Measurements from ENCODE around the gene CNPY1.
"Not testable (repeated sequence)": the region's sequence is repeated elsewhere in the genome, so short reads cannot be mapped to it uniquely, and the experiment has no call there.

CNPY1 gene

DNA sequence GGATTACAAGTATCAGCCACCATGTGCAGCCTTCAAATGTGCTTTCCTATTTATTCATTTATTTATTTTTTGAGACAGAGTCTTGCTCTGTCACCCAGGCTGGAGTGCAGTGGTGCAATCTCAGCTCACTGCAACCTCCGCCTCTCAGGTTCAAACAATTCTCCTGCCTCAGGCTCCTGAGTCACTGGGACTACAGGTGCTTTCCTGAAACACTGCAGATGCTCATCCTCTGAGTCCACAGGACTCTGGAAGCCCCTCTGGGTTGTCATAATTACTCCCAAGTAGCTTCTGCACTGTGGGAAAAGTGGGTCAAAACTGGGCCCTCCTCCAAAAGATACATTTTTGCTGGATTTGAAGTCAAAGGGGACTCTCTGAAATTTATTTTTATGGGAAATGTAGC is at the start of gene CNPY1:
Gene CNPY1, minus strand, starts transcription at position 111 of the 400 bp plus-strand sequence. CDS start 630 bp downstream, outside the sequence.
- DNase-seq (ENCODE audit: low spot score): not testable (repeated sequence)

DNA sequence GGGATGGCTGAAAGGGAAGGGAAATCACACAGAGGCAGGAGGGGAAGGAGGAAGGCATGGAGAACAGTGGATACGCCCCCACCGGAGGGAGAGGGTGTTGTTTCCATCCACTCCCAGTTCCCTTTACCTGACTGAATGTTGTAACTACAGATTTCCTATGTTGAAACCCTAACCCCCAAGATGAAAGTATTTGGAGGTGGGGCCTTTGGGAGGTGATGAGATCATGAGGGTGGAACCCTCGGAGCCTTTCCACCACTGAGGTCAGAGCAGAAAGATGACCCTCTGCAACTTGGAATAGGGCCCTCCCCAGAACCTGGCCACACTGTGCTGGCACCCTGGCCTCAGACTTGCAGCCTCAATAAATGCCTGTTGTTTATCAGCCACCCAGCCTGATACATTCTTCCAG is 48.6 kb upstream of the CNPY1 start:
- no peak for DNase-seq (ENCODE audit: low spot score)

DNA sequence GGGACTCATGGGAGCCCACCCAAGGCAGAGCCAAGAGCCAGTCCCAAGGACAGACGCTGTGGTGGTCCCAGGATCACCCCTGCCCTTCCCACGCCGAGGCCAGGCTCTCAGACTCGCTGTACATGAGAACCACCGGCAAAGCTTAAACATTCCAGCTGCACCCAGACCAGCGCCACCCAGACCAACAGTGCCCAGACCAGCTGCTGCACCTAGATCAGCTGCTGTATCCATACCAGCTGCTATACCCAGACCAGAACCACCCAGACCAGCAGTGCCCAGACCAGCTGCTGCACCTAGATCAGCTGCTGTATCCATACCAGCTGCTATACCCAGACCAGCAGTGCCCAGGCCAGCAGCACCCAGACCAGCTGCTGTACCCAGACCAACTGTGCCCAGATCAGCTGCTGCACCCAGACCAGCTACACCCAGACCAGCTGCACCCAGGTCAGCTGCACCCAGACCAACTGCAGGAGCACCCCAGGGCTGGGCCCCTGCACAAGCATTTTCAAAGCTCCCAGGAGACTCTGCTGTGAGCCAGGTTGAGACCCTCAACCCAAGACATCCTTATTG is 47.9 kb upstream of the CNPY1 start:
- no peak for DNase-seq (ENCODE audit: low spot score)

DNA sequence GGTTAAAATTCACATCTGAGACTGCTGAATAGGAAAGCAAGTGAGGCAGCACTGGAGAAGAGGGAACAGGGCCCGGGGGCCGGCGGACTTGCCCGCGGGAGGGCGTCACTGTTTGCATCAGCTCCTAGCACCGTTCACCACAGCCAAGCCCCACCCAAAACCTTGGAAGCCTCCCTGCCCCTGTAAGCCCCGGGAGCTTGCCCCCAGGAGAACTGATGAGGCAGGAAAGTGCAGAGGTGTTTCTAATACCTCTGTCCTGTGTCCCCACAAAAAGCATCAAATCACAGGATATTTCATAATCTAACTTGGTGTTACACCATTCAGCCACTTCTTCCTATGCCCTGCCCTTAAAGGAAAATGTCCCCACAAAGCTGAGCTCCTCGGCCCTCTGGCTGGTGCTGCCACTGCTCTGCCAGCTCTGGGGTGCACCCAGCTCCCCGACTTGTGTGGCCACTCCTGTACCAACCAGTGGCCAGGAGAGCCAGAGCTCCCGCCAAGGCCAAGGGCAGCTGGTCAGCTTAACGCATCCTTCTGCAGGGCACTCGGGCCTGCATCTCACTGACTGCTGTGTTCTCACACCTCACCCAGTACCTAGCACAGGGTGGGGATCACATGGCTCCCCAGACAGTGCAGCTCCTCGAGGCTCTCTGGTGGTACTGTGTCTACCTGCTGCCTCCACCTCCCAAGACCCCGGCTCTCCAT is 47.3 kb upstream of the CNPY1 start:
- DNase-seq (ENCODE audit: low spot score): no peak

DNA sequence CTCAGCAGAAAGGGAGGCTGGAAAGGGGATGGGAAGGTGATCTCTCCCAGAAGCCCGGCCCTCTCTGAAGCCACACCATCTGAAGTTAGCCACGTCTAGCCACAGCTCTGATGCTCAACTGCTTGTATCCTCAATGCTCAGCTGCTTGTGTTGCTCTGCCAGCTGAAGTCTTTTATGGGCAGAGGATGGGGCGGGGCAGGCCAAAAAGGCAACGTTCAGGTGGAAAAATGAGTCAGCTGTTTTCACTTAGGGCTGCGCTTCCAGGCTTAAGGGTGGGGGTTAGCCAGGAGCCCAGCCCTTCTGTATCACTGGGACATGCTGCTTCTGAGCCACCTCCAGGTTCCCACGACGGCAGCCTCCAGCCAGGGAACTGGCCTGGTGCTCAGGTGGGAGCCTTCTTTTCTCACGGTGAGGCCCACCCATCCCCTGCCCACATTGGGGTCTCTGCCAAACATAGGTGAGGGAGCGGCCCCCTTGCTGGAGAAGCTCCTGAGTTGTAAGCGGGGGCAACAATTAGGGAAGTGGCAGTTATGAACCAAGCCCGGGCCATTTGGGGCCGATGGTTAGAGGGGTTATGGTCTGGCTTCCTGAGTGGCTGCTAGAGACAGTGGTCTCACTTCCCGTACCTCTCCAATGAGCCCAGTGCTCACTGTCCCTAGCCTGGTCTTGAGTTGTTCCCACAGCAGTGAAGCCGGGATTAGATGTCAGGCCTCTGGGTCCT is 44.9 kb upstream of the CNPY1 start:
- DNase-seq (ENCODE audit: low spot score): no peak

DNA sequence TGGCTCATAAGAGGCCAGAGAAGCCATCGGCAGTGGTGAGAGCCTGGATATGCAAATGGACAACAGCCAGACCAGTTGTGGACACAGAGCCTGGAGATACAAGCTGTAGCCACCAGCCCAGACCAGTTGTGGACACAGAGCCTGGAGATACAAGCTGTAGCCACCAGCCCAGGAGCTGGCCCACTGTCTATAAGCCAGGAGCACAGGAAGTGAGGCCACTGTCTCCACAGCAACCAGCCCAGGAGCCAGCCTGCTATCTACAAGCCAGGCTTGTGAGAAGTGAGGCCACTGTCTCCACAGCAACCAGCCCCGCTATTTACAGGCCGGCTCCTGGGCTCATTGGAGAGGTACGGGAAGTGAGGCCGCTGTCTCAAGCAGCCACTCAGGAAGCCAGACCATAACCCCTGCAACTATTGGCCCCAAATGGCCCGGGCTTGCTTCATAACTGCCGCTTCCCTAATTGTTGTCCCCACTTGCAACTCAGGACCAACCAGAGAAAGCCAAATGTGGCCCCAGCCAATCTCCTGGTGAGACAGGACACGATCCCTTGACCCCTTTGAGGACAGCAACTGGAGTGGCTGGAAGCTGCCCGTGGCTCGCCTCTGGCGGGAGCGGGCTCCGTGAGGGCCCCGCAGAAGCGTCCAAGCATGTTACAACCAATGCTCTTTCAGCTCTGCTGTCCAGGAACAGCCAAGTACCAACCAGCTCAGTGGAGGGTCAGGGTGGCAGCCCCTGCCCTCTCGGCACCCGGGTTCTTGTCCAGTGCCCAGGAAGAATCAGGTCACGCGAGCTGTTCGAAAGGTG is 44.1 kb upstream of the CNPY1 start:
- DNase-seq (ENCODE audit: low spot score): no peak

DNA sequence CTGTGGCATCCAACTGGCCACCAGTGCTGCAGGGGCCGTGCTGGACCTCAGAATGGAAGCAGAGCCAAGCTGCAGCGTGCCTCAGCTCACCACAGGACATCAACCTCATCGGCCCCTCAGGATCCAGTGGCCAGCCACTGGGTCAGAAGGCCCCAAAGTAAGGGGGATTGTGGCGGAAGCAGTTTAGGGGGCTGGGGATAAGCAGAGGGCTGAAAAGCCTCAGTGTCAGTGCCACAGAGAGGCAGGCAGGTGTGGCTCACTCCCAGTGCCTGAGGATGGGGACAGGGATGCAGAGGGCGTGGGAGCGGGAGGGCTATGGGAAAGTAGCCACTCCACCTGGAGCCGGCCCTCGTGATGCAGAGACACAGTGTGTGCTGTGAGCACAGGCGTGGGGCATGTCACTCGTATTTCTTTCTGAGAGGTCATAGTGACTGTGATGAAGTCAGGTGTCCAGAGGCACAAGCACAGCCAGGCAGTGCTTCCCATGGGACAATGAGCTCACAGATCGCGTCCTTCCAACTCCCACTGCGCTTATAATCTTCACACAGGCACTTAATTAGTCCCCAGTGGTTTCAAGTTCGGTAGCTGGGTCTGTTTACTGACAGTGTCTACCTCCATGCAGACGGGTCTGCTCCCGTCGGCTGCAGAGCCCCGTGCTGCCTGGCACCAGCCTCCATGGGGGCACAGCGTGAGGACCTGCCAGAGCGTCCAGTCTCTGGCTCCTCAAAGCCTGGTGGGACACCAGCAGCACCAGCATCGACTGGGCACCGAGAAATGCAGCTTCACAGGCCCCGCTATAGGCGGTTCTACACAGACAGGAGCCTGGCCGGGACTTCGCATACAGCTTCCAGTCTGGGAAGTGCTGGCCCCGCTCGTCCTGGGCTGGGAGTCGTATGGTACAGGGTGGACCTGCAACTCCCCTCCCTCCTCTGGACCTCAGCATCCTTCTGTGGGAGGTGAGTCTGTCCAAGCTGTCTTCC is 42.9 kb upstream of the CNPY1 start:
- no peak for DNase-seq (ENCODE audit: low spot score)

DNA sequence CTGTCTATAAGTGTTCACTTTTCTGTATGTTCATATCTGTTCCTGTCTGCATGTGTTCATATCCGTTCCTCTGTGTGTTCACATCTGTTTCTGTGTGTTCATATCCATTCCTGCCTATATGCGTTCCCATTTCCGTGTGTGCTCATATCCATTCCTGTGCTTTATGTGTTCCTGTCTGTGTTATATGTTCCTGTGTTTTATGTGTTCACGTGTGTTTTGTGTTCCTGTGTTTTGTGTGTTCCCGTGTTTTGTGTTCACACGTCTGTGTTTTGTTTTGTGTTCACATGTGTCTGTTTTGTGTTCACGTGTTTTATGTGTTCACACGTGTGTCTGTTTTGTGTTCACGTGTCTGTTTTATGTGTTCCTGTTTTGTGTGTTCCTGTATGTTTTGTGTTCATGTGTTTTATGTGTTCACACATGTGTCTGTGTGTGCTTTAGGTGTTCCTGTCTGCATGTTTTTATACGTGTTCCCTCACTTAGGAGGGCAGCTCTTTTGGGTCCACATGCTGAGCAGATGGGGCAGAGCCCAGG is 42.2 kb upstream of the CNPY1 start:
- no peak for DNase-seq (ENCODE audit: low spot score)

DNA sequence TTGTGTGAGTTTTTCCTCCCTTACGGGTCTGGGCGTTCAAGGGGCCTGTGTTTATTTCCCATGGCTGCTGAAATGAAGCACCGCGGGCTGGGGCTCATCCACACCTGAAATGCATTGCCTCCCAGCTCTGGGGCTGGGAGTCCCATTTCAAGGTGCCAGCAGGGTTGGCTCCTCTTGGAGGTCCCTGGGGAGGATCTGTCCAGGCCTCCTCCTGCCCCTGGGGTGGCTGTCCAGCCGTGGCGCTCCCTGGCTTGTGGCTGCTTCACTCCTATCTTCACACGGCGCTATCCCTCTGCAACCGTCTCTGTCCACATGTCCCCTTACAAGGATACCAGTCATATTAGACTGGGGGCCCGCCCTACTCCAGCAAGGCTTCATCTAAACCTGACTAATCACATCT is 41.1 kb upstream of the CNPY1 start:
- DNase-seq (ENCODE audit: low spot score): no peak

DNA sequence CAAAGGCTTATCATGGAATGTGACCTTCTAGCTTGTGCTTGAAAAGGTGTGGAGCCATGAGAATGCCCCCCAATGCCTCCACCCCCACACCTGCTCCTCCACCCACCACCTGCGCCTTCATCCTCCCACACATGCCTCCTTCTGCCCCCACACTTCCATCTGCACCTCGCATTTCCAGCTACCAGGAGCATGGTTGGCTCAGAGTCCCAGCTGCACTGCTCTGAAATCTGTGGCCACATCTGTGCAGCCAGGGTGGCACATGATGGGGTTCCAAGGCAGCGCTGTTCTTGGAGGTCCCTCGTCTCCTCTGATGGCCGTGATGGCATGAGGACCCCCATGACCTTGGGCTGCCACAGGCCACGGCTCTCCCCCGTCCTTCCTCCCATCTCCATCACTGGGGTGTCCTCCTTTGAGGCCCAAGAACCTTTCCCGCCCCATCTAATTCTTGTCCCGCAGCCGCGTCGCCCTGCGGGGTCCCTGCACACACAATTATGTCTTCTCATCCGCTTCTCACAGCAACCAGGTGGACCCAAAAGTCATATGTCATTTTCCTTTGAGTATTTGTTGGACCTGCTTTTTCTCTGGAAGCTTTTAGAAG is 40.6 kb upstream of the CNPY1 start:
- no peak for DNase-seq (ENCODE audit: low spot score)

DNA sequence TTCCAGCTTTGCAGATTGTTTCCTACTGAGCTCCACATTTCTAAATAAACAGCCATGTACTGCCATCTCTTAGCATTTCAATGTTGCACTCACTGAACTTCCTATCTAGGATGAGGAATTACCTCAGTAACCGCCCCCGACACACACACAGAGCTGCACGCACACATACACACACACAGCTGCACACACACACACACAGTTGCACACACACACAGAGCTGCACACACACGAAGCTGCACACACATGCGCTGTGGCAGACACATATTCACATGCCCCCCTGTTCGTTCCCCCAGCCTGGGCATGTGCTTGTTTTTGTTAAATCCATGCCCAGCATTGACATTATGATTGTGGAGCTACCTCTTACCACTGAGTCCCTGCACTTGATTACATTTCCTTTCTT is 39.6 kb upstream of the CNPY1 start:
- DNase-seq (ENCODE audit: low spot score): no peak

DNA sequence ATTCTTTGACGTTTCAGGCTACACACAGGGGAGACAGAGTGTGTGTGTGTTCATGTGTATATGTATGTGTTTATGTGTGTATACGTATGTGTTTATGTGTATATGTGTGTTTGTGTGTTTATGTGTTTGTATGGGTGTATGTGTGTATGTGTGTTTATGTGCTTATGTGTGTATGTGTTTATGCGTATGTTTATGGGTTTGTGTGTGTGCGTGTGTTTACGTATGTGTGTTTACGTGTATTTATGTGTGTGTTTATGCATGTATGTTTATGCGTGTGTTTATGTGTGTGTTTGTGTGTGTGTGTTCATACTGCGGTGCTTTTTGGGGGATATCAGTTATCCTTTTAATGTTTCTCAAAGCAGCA is 39.2 kb upstream of the CNPY1 start:
- no peak for DNase-seq (ENCODE audit: low spot score)

DNA sequence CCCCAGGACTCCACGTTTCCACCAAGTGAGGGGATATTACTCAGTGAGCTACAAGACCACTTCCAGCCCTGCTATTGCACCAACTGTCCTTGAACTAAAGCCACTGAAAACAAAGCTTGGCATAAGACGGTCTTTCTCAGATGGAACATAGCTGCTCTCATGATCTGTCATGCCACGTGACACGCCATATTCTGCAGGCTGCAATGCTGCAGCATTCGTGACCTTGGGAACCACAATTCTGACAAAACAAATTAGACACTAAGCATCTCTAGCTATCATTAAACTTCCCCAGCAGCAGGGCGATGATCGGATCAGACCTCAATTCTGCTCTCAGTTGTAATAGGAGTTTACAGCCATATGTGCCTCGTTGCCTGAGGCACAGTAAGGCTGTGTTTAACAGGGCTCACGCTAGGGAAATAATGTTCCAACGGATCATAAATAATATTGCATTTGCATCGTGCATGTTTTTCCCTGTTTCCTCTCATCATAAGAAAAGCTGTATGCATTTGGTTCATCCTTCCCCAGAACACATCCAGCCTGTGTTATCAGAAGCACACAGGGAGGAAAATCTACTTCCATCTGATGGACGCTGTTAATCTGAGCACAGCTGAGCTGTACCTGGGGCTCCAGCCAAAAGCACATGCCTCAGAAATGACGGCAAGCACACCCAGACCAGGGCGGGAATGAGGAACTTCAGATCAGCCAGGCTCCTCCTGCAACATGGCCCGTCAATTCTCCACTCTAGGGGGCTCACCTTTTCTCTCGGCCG is 38.6 kb upstream of the CNPY1 start:
- no peak for DNase-seq (ENCODE audit: low spot score)

DNA sequence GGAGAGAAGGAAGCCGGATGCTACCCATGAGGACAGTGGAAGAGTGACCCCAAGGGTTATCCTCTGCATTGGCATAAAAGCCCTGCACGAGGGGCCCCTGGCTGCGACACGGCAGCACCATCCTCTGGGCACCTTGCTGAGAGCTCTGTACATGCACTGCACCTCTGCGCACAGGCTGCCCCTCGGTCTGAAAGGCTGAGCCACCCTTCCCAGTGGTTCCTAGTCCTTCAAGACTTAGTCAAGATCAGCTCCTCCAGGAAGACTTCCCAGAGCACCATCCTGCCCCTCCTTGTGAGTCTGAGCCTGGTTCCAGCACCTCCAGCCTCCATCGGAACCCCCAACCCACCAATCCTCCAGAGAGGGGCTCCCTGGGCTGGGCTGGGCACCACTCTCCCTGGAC is 37.9 kb upstream of the CNPY1 start:
- no peak for DNase-seq (ENCODE audit: low spot score)

DNA sequence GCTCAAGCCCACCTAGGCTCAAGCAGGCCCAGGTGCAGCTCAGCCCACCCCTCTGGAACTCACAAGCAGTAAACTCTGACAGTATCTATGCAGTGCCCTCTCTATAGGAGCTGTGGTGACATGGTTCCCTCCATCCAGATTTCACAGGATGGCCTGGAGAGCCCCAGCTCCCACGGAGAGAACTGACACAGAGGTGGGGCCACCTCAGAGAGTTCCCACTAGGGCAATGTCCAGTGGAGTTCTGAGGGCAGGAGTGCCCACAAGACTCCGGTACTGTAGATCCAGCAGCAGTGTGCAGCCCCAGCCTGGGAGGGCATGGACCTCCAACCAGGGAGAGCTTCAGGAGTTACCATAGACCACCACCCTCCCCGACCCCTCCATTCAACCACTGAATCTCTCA is 37.3 kb upstream of the CNPY1 start:
- no peak for DNase-seq (ENCODE audit: low spot score)

DNA sequence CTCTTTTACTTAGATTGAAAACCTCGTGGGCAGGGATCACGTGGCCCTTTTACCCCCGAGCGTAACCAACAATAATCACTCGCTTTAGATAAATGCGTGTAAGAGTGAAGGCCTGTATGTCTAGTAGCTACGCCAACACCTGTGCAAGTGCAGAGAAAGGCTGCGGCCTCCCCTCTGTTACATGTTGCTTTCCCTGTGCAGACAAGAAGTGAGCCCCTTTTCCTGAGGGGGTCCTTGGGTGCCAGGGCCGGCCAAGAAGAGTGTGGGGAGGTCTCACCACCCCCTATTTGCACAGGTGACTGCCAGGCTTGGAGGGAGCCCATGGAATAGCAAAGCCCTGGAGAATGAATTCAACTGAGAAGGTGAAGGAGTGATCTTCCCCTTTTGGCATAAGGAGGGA is 35.6 kb upstream of the CNPY1 start:
- no peak for DNase-seq (ENCODE audit: low spot score)

DNA sequence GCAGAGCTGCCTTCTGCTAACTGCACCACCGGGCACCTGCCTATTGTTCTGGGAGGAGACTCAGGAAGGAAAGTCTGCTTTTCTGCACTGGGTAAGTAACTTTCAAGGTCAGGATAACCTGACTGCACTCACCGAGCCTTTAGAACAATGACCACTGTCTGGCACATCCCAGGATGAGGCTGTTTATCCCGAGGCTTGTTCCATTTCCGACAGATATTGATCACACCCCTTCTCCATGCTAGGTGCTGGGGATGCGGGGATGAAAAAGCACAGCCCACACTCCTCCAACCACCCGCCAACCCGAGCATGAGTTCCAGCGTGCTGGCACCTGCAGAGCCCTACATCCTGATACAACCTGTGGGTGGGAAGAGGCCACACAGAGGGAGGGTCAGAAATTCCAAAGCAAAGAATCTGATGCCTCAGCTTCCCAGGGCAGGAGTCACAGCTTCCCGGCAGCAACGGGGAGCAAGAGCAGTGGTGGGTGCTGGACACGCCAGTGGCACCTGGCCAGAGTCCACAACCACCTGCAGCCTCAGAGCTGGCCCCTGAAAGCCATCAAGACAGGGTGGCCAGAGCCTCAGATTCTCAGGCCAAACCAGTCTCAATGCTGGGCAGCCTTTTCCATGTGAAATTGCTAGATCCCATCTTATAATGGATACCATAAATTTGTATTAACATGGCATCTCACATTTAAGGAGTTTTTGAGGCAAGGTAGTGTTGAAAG is 34.9 kb upstream of the CNPY1 start:
- no peak for DNase-seq (ENCODE audit: low spot score)

DNA sequence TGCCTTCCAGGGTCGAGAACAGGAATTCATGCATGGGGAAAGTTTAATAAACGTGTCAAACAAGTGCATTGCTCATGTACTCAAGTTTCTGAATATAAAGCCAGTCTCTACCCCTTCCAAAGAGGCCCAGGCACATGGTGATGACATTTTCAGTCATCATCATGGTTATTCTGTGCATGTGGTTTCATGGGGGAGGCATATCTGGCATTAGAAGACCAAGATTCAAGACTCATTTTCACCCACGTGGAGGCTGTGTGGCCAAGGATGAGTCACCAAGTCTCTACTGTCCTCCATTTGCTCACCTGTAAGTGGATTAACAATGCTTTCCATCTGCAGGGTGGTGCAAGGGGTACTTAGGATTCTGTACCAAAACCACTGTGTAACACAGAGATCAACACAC is 34.0 kb upstream of the CNPY1 start:
- no peak for DNase-seq (ENCODE audit: low spot score)

DNA sequence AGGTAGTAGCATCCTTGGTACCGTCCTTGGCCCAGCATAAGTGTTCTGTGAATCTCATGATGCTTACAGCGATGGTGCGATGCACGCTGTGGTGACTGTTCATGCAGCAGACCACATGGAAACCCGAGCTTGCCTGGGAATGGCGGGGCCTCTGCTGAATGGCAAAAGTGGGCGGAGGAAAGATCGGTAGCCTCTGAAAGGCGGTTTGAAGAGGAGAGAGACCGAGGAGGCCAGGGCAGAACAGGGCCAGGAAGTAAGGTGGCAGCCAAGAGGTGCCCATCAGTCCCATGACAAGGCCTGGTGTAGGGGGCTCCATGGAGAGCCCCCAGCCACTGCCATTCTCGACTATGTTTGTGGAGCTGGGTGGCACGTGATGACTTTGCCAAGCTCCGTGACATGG is 33.2 kb upstream of the CNPY1 start:
- DNase-seq (ENCODE audit: low spot score): no peak
